Fibroblast of mammary gland (primary cell): ENCODE measurements around the gene ZFAND6.
A peak's percentile ranks its signal among the peaks of the same experiment; 100 is the strongest.

ENCODE experiments used
- DNase-seq: peaks from one replicate; pipeline ENCODE4 v3.0.0-alpha.2; 2010; ENCODE audit warnings: low read depth
- H3K4me3 ChIP-seq: 2 replicates; pipeline ENCODE4 v1.5.1; 2011; ENCODE audit warnings: low read depth, mild to moderate bottlenecking, low read length, moderate library complexity; ENCODE audit not compliant: control insufficient read depth
- CTCF ChIP-seq: conservative IDR thresholded peaks from 2 replicates; pipeline ENCODE4 v1.5.1; 2011; ENCODE audit warnings: low read depth, low read length, inconsistent platforms; ENCODE audit not compliant: control insufficient read depth, insufficient read depth

ZFAND6 gene

GRCh38 chr15:80172401-80172800 is 112.9 kb downstream of the ZFAND6 start:
- DNase-seq = no peak
- no peak for TF ChIP-seq CTCF

GRCh38 chr15:80173022-80173759 is 113.7 kb downstream of the ZFAND6 start:
- H3K4me3 ChIP-seq = no peak overlapping the region
- DNase-seq = peak; percentile 61
- TF ChIP-seq CTCF = peak; percentile 72

More at GRCh38 chr15:80172401-80172800, 112.9 kb downstream of the ZFAND6 start:
- no peak overlapping the region for H3K4me3 ChIP-seq

DNA sequence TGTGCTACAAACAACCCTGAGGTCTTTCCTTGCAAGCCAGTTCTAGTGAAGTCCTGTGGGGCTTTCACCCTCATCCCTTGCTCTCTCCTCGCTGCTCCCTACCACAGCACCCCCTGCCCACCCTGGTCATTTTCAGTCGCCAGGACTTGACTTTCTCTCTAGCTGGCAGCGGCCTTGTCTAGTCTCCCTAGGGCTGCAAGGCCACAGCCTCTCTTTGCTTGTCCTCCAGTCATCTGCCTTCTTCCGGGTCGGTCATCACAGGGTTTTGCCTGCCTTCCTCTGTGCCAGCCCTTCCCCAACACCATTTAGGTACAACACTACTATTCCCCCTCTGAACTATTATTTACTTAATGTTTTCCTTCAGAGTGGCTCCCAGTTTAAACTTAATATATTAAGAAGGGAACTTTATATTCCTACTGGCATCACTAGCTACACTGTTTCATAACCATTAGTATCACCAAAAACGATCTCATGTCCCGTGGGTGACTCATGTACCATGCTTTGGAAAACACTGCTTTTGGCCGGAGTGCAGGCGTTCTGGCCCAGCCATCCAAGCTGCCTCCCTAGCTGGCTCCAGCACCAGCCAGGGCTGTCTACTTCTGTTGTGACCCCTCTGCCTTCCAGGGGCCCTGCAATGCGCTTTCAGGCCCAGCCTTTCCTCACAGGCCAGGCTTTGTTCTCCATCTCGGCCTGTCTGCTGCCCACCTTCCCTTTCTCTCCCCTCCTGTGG is 114.7 kb downstream of the ZFAND6 start:
- DNase-seq = peak; percentile 90
- TF ChIP-seq CTCF = no peak
- no peak overlapping the region for H3K4me3 ChIP-seq

DNA sequence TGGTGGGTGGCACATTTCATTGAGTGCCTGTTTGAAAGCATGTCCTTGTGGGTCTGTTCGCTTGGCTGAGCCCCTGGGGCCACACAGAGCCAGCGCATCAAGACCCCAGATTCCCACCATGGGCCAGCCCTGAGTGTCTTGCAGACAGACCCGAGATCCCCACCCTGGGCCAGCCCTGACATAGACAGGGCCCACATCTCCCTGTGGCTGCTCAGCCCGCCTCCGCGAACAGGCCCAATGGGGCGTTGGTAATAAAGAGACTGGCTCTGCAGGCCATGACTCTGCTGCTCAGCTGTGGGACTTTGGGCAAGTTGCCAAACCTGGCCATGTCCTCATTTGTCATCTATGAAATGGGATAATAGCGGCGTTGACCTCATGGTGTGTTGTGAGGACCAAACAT is 116.0 kb downstream of the ZFAND6 start:
- DNase-seq = no peak
- no peak overlapping the region for H3K4me3 ChIP-seq
- TF ChIP-seq CTCF = no peak

DNA sequence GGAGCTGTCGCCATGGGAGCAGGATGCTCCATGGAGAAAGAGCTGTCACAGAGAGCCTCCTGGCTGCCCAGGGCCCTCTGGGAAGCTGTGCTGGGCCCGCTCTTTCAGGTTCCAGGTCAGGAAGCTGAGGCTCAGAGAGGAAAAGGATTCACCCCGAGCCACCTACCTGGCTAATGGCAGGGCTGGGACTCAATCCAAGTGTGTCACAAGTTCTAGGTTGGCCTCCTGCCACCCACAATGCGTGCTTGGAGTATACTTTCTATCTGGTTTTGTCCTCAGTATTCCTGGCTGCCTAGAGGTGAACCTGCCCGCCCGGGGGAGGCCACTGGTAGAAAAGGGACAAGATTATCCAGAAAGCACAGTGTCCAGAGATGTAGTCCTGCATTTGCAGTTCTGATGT is 117.0 kb downstream of the ZFAND6 start:
- no peak for DNase-seq
- no peak for TF ChIP-seq CTCF
- no peak overlapping the region for H3K4me3 ChIP-seq

- H3K4me3 ChIP-seq = peak overlapping the region; percentile 6
- no peak for TF ChIP-seq CTCF
- DNase-seq = peak; percentile 86
Observed at GRCh38 chr15:80177156-80177555, 117.7 kb downstream of the ZFAND6 start.
